Liver (tissue), 9 donors: ENCODE results near the gene GFOD2. TPM values are rescaled to one million over a fixed set of nuclear protein-coding genes. Genes with fewer than 3 reads are reported as not detected.

Source experiments
- DNase-seq: peaks from one replicate; pipeline ENCODE4 v3.0.0-alpha.2; 2017; ENCODE audit warnings: low spot score
- H3K27ac ChIP-seq, 2 donors: one replicate each; pipeline ENCODE4 v1.7.0; 2013; ENCODE audit warnings: inconsistent platforms in 2 of 2, low read length in 2 of 2, control low read depth in 1 of 2, low read depth in 1 of 2, mild to moderate bottlenecking in 1 of 2
- H3K27me3 ChIP-seq, 4 donors: one replicate each; pipeline versions ENCODE4 v1.6.1 to v1.7.0; 2013; ENCODE audit warnings: low read length in 3 of 4, inconsistent platforms in 1 of 4, mild to moderate bottlenecking in 1 of 4, moderate library complexity in 1 of 4; ENCODE audit not compliant: control insufficient read depth in 4 of 4, insufficient read depth in 4 of 4
- H3K36me3 ChIP-seq, 4 donors: one replicate each; pipeline versions ENCODE4 v1.6.1 to v1.7.0; 2013; ENCODE audit warnings: low read length in 3 of 4, mild to moderate bottlenecking in 3 of 4, low read depth in 1 of 4, moderate library complexity in 1 of 4; ENCODE audit not compliant: control insufficient read depth in 4 of 4, insufficient read depth in 3 of 4
- H3K4me1 ChIP-seq, 4 donors: one replicate each; pipeline versions ENCODE4 v1.6.1 to v1.7.0; 2013; ENCODE audit warnings: low read length in 3 of 4, mild to moderate bottlenecking in 3 of 4, moderate library complexity in 1 of 4; ENCODE audit not compliant: control insufficient read depth in 4 of 4, insufficient read depth in 4 of 4
- H3K4me3 ChIP-seq, 3 donors: one replicate each; pipeline versions ENCODE4 v1.6.1 to v1.7.0; 2013; ENCODE audit warnings: low read length in 3 of 3, control low read depth in 1 of 3, low read depth in 1 of 3, mild to moderate bottlenecking in 1 of 3
- H3K9ac ChIP-seq, 2 donors: one replicate each; pipeline ENCODE4 v1.7.0; 2013; ENCODE audit warnings: low read length in 2 of 2, mild to moderate bottlenecking in 2 of 2, moderate library complexity in 2 of 2, control low read depth in 1 of 2, low read depth in 1 of 2
- H3K9me3 ChIP-seq, 4 donors: one replicate each; pipeline versions ENCODE4 v1.6.1 to v1.7.0; 2013; ENCODE audit warnings: low read length in 3 of 4; ENCODE audit not compliant: control insufficient read depth in 4 of 4
- EGR1 ChIP-seq, 2 donors: IDR thresholded peaks; 2 replicates each; pipeline ENCODE4 v1.6.1; 2016 to 2018; ENCODE audit warnings: antibody characterized with exemption in 2 of 2, low read depth in 2 of 2
- FOXA1 ChIP-seq: IDR thresholded peaks from 2 replicates; pipeline ENCODE4 v1.6.1; 2016; ENCODE audit warnings: antibody characterized with exemption
- FOXA2 ChIP-seq: IDR thresholded peaks from 2 replicates; pipeline ENCODE4 v1.6.1; 2016; ENCODE audit warnings: antibody characterized with exemption
- JUND ChIP-seq, 2 donors: IDR thresholded peaks; 2 replicates each; pipeline ENCODE4 v1.6.1; 2016; ENCODE audit warnings: antibody characterized with exemption in 2 of 2
- RXRA ChIP-seq, 2 donors: IDR thresholded peaks; 2 replicates each; pipeline ENCODE4 v1.6.1; 2017 to 2018; ENCODE audit warnings: antibody characterized with exemption in 2 of 2, mild to moderate bottlenecking in 1 of 2
- SP1 ChIP-seq: IDR thresholded peaks from 2 replicates; pipeline ENCODE4 v1.6.1; 2018; ENCODE audit warnings: antibody characterized with exemption, mild to moderate bottlenecking
- TAF1 ChIP-seq: conservative IDR thresholded peaks from 2 replicates; pipeline ENCODE4 v1.6.1; 2016; ENCODE audit warnings: antibody characterized with exemption, mild to moderate bottlenecking
- WGBS: extraction: QIAGEN DNeasy Blood & Tissue Kit; methylation state at CpG from one replicate; pipeline ENCODE4 v1.1.7; 2013; 5-methylcytosine and 5-hydroxymethylcytosine counted together
- polyA plus RNA-seq, 2 donors: library from polyadenylated mRNA; stranded (reverse) in 1 of 2; unstranded in 1 of 2; fragments of 200-250 nt in 1 of 2; fragments of >200 nt in 1 of 2; fragmentation: Nextera tagmentation in 1 of 2; extraction: Ambion mirVana in 1 of 2; gene quantifications; one replicate each; pipeline versions ENCODE4 v1.2.1 to v1.2.3, GENCODE V29; 2013 to 2015
- total RNA-seq, 2 donors: library from RNA; depleted of rRNA; stranded (reverse); fragments of >200 nt; gene quantifications; one replicate each; pipeline ENCODE4 v1.2.3, GENCODE V29; 2014
- TF ChIP-seq, protein P1 (sequence below): IDR thresholded peaks from 2 replicates; pipeline ENCODE4 v1.6.1; 2016; ENCODE audit warnings: antibody characterized with exemption
- TF ChIP-seq, protein P2 (sequence below): IDR thresholded peaks from 2 replicates; pipeline ENCODE4 v1.6.1; 2016; ENCODE audit warnings: antibody characterized with exemption, mild to moderate bottlenecking
- donor health status: healthy.
- donor health status: healthy.
- donor health status: healthy.
- donor health status: healthy.
- donor health status: healthy.

GFOD2 gene
- total and polyA plus RNA-seq, 4 donors, result 12.7 to 48.8 (median 28.9) TPM

DNA sequence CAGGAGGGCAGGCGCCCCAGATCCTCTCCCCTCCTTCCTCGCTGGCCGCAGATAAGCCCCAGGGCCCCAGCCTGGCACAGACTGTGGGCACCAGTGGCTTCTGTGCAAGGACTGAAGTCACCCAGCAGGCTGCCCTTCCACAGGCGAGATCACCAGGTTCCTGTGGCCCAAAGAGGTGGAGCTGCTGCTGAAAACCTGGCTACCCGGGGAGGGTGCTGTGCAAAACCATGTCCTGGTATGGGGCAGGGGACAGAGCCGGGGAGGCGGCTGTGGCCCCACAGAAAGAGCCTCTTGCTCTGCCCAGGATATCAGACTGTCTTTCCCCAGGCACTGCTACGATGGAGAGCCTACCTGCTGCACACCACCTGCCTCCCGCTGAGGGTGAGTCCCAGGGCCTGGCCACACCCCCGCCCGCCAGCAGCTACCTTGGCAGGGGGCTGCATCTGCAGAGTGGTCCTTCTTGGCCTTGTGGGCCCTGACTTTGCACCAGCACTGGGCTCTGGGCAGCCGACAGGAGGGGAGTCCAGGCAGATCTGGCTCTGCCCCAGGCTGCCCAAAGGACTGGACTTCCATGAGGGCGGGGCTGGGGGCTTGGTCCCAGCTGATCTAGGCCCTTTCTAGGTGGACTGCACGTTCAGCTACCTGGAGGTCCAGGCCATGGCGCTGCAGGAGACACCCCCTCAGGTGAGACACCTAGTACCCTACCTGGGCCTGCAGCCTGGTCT is 73.6 kb downstream of the GFOD2 start:
- no peaks in the 10 kb centered on the region for H3K9me3 ChIP-seq
- H3K4me3 ChIP-seq, result peak overlapping the region in 1 of 3 donors; percentile 40
- TF ChIP-seq TAF1, result no peak
- TF ChIP-seq EGR1 (IDR thresholded peaks at IDR 0.05; ENCODE audit: low read depth in 2 of 2), result no peak
- TF ChIP-seq, protein P1, sequence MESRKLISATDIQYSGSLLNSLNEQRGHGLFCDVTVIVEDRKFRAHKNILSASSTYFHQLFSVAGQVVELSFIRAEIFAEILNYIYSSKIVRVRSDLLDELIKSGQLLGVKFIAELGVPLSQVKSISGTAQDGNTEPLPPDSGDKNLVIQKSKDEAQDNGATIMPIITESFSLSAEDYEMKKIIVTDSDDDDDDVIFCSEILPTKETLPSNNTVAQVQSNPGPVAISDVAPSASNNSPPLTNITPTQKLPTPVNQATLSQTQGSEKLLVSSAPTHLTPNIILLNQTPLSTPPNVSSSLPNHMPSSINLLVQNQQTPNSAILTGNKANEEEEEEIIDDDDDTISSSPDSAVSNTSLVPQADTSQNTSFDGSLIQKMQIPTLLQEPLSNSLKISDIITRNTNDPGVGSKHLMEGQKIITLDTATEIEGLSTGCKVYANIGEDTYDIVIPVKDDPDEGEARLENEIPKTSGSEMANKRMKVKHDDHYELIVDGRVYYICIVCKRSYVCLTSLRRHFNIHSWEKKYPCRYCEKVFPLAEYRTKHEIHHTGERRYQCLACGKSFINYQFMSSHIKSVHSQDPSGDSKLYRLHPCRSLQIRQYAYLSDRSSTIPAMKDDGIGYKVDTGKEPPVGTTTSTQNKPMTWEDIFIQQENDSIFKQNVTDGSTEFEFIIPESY, result no peak
- no peak for TF ChIP-seq RXRA (IDR thresholded peaks at IDR 0.05)
- no peak for TF ChIP-seq JUND (IDR thresholded peaks at IDR 0.05)
- no peak for TF ChIP-seq FOXA2
- TF ChIP-seq FOXA1, result no peak
- TF ChIP-seq, protein P2, sequence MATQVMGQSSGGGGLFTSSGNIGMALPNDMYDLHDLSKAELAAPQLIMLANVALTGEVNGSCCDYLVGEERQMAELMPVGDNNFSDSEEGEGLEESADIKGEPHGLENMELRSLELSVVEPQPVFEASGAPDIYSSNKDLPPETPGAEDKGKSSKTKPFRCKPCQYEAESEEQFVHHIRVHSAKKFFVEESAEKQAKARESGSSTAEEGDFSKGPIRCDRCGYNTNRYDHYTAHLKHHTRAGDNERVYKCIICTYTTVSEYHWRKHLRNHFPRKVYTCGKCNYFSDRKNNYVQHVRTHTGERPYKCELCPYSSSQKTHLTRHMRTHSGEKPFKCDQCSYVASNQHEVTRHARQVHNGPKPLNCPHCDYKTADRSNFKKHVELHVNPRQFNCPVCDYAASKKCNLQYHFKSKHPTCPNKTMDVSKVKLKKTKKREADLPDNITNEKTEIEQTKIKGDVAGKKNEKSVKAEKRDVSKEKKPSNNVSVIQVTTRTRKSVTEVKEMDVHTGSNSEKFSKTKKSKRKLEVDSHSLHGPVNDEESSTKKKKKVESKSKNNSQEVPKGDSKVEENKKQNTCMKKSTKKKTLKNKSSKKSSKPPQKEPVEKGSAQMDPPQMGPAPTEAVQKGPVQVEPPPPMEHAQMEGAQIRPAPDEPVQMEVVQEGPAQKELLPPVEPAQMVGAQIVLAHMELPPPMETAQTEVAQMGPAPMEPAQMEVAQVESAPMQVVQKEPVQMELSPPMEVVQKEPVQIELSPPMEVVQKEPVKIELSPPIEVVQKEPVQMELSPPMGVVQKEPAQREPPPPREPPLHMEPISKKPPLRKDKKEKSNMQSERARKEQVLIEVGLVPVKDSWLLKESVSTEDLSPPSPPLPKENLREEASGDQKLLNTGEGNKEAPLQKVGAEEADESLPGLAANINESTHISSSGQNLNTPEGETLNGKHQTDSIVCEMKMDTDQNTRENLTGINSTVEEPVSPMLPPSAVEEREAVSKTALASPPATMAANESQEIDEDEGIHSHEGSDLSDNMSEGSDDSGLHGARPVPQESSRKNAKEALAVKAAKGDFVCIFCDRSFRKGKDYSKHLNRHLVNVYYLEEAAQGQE, result no peak
- TF ChIP-seq SP1, result no peak
- no peaks in the 10 kb centered on the region for H3K36me3 ChIP-seq
- 87% methylated on average over 15 of the region's 15 CpGs for WGBS
- DNase-seq, result no peak
- peaks cover 5 to 29% (median 14%) of the 10 kb centered on the region in 4 donors for H3K4me1 ChIP-seq
- H3K27me3 ChIP-seq, result no peaks in the 10 kb centered on the region
- H3K27ac ChIP-seq, result no peak overlapping the region
- no peak overlapping the region for H3K9ac ChIP-seq

DNA sequence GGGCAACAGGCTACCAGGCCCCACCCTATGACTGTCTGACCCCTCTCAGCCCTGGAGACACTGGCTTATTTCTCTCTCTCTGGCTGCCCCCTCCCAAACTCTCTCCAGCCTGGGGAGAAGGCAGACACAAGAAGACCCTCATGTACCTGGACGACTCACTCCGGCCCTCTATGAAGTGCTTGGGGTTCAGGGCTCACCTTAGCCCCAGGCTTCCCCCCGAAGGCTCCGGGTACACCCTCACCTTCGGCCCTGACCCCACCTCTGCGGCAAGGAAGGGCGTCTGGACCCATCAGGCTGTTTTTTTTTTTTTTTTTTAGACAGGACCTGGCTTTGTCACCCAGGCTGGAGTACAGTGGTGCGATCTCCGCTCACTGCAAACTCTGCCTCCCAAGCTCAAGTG is 75.1 kb downstream of the GFOD2 start:
- Histone ChIP-seq H3K4me3 (no peak overlapping the region), H3K27me3 (no peaks in the 10 kb centered on the region), H3K9ac (no peak overlapping the region), H3K4me1 (peaks cover 3 to 26% (median 12%) of the 10 kb centered on the region in 4 donors), H3K36me3 (peaks cover 0 to 2% (median 0%) of the 10 kb centered on the region in 4 donors), H3K9me3 (no peaks in the 10 kb centered on the region), H3K27ac (no peak overlapping the region)
- 90% methylated on average over 9 of the region's 9 CpGs for WGBS
- no peak for DNase-seq
- TF ChIP-seq, protein P1, result no peak
- TF ChIP-seq FOXA2 (no peak), SP1 (no peak)
